ENCODE data around the gene POGLUT3. TPM values are rescaled to one million over a fixed set of nuclear protein-coding genes. Genes with fewer than 3 reads are reported as not detected.

POGLUT3 gene
- total RNA-seq, 4 donors from 2014 or later: 30.0 to 106 (median 51.1) TPM

DNA sequence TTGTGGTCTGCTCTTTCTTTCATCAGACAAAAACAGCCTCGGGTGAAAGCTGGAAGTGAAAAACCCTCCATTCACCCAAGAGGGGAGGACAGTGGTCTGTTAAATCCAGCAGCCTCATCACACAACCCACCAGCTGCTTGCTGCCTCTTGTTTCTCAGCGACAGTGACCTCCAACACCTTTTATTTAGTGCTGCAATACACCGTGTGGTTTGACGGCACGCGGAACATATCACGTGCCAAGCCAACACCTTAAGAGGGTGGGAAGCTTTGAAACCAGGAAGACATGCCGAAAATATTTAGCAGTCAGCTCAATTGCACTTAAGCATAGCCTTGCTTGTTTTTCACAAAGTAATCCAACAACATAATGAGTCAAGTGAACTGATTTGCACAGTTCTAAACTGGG lies 39.8 kb upstream of the POGLUT3 start:
- Histone ChIP-seq H3K9me3 (no peaks in the 10 kb centered on the region), H3K36me3 (no peaks in the 10 kb centered on the region), H3K4me3 (no peak overlapping the region), H3K27me3 (no peaks in the 10 kb centered on the region), H3K4me1 (no peaks in the 10 kb centered on the region), H3K27ac (no peak overlapping the region)
- intact Hi-C loops (cut with DNase I; ENCODE audit: low total_unique reads): no loop called here
- no peak for DNase-seq
- TF ChIP-seq POLR2A (IDR thresholded peaks at IDR 0.05): no peak
- TF ChIP-seq, protein P1, sequence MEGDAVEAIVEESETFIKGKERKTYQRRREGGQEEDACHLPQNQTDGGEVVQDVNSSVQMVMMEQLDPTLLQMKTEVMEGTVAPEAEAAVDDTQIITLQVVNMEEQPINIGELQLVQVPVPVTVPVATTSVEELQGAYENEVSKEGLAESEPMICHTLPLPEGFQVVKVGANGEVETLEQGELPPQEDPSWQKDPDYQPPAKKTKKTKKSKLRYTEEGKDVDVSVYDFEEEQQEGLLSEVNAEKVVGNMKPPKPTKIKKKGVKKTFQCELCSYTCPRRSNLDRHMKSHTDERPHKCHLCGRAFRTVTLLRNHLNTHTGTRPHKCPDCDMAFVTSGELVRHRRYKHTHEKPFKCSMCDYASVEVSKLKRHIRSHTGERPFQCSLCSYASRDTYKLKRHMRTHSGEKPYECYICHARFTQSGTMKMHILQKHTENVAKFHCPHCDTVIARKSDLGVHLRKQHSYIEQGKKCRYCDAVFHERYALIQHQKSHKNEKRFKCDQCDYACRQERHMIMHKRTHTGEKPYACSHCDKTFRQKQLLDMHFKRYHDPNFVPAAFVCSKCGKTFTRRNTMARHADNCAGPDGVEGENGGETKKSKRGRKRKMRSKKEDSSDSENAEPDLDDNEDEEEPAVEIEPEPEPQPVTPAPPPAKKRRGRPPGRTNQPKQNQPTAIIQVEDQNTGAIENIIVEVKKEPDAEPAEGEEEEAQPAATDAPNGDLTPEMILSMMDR (IDR thresholded peaks at IDR 0.05): no peak

DNA sequence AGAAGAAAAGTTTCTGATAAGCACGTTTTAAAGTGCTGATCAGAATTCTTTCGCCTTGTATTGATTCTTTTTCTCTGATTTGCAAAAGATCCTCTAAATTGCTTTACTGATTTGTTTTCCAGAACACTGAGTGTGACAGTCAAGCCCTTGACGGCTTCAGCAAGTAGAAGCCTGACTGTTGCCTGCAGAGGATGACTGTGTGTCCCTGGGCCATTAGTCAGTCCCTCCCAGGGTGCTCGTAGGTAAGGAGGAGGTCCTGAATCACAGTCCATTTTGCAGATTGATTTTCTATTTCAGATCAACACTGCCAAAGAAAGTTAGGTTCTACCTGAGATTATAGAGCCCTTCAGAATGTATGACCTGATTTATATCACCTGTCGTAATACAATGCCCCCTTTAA lies 38.6 kb upstream of the POGLUT3 start:
- intact Hi-C loops (cut with DNase I; ENCODE audit: low total_unique reads): no loop called here
- no peak for TF ChIP-seq POLR2A (IDR thresholded peaks at IDR 0.05)
- TF ChIP-seq, protein P1 (IDR thresholded peaks at IDR 0.05): no peak
- DNase-seq: no peak
- Histone ChIP-seq H3K9me3 (no peaks in the 10 kb centered on the region), H3K27me3 (no peaks in the 10 kb centered on the region), H3K4me3 (no peak overlapping the region), H3K4me1 (no peaks in the 10 kb centered on the region), H3K36me3 (no peaks in the 10 kb centered on the region), H3K27ac (no peak overlapping the region)

DNA sequence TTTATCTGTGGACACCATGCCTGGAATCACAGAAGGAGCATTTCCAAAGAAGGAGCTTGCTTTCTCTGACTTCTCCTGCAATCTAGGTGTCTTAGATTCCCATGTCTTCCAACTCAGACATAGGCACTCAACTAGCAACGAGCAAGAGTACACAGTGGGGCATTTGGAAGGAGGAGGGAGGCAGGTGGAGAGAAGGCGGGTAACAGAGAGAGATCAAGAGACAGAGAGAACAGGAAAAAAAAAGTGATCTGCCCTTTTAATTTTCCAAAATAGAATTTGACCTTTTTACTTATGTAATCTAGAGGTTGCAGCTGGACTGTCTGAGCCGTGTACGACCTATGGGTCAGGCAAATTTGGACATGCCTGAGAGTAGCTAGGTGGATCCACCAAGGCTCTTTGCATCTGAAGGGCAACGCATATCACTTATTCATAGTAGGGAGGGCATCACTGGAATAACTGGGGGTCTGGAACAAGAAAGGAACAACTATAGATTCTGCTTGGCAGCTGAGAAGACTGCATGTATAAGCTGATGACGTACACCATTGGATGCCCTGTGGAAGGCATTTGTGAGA lies 37.3 kb upstream of the POGLUT3 start:
- TF ChIP-seq, protein P1 (IDR thresholded peaks at IDR 0.05): no peak
- no peak for TF ChIP-seq POLR2A (IDR thresholded peaks at IDR 0.05)
- DNase-seq: no peak

DNA sequence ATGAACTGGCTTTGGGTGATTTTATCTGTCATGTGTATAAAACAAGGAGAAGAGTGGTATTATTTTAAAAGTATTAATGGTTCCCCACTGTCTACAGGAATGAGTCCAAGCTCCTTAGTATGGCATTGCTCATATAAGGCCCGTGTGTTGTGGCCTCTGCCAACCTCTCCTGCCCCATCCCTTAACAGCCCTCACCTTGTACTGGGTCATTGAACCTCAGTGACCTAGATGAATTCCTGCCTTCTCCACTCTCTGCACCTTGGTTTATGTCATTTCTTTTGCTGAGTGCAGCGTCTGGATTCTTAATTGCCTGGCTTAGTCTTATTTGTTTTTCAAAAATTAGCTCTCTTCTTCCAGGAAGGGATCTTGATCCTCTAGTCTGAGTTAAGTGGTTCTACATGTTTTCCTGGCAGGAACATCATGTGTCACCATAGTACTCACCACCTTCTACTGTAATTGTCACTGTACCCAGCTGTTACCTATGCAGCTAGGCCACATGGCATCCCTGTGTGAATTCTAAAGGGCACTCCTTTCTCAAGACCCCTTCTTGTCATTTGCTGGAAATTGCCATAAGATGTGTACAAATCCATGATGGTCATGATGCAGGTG lies 36.2 kb upstream of the POGLUT3 start:
- no peak for TF ChIP-seq POLR2A (IDR thresholded peaks at IDR 0.05)
- TF ChIP-seq, protein P1 (IDR thresholded peaks at IDR 0.05): no peak
- Histone ChIP-seq H3K4me1 (no peaks in the 10 kb centered on the region), H3K27me3 (no peaks in the 10 kb centered on the region), H3K36me3 (no peaks in the 10 kb centered on the region), H3K9me3 (no peaks in the 10 kb centered on the region), H3K27ac (no peak overlapping the region), H3K4me3 (no peak overlapping the region)
- no peak for DNase-seq
- intact Hi-C loops (cut with DNase I; ENCODE audit: low total_unique reads): no loop called here

More for the DNA sequence above, 37.3 kb upstream of the POGLUT3 start:
- Histone ChIP-seq H3K4me3 (no peak overlapping the region), H3K27me3 (no peaks in the 10 kb centered on the region), H3K36me3 (no peaks in the 10 kb centered on the region), H3K9me3 (no peaks in the 10 kb centered on the region), H3K27ac (no peak overlapping the region), H3K4me1 (no peaks in the 10 kb centered on the region)
- intact Hi-C loops (cut with DNase I; ENCODE audit: low total_unique reads): no loop called here

DNA sequence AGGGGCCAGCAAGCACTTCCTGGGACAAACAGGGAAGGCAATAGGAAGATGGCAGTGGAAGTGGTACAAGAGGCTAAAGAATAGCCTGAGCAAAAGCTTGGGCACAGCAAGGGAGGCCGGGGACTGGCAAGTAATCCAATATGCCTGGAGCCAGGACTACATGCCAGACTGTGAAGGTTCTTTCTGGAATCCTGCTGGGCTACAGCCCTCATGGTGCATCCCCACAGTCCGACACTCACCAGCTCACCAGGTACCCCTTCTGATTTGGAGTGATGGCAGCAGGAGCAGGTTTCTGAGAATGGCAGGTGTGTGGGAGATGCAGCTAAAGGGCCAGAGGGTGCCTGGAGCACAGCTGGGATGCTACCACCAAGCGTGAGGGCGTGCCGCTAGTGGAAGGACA lies 32.2 kb upstream of the POGLUT3 start:
- no peaks in the 10 kb centered on the region for H3K36me3 ChIP-seq
- intact Hi-C loops (cut with DNase I; ENCODE audit: low total_unique reads): no loop called here
- no peak for DNase-seq
- no peaks in the 10 kb centered on the region for H3K27me3 ChIP-seq
- H3K4me1 ChIP-seq: no peaks in the 10 kb centered on the region
- TF ChIP-seq, protein P1 (IDR thresholded peaks at IDR 0.05): no peak
- TF ChIP-seq POLR2A (IDR thresholded peaks at IDR 0.05): no peak
- H3K9me3 ChIP-seq: no peaks in the 10 kb centered on the region
- H3K27ac ChIP-seq: no peak overlapping the region
- H3K4me3 ChIP-seq: no peak overlapping the region

Measured in uterus (tissue), 4 donors.